ENCODE results near the gene ZNF787.

ZNF787 gene

DNA sequence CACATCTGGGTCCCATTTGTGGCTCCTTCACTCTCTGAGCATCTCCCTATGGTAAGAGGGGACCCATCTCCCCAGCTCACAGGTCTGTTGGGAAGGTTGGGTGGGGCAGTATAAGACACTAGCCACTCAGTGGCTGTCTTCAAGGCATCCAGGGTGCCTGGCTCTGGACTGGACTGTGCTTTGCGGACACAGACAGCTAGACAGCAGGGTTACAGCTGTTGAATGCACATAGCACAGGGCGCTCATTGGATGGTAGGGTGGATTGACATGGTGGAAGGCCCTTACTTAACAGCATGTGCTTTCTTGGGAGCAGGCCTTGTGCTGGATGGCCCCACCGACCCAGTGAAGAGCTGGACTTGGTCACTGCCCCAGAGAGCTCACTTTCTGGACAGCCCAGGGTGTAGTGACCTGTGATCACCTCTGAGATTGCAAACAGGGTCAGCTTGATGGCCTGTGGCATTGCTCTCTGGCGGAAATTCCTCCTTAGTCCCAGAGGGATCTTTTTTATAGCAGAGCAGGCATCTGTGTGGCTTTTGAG, 21.9 kb upstream of the ZNF787 start:
- DNase-seq: no peak

GRCh38 chr19:56142087-56142787, 21.1 kb upstream of the ZNF787 start:
- DNase-seq: peak in 1 of 14 donors; percentile 1

DNA sequence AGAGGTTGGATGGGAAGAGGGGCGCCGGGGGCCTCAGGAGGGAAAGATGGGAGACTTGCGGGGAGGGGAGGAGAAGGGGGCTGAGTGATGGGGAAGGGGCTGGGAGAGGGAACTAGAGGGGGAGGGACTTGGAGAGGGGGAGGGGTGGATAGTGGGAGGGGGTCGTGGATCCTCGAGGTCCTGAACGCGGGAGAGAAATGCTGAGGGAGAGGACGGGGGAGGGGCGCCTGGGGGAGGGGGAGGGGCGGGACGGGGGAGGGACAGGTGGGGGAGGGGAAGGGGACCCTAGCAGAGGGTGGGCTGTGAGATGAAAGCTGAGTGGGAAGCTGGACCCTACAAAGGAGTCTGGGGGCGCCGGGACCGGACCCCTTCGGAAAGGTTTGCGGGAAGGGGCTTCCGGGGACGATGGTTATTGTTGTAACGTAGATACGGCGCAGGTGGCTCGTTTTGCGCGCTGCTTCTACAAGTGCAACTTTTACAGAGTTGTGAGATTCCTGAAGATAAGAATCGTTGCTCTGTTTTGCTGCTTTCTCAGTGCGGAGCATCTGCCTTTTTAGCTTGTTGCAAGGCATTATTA, 20.4 kb upstream of the ZNF787 start:
- peak in 1 of 14 donors; percentile 34 for DNase-seq

DNA sequence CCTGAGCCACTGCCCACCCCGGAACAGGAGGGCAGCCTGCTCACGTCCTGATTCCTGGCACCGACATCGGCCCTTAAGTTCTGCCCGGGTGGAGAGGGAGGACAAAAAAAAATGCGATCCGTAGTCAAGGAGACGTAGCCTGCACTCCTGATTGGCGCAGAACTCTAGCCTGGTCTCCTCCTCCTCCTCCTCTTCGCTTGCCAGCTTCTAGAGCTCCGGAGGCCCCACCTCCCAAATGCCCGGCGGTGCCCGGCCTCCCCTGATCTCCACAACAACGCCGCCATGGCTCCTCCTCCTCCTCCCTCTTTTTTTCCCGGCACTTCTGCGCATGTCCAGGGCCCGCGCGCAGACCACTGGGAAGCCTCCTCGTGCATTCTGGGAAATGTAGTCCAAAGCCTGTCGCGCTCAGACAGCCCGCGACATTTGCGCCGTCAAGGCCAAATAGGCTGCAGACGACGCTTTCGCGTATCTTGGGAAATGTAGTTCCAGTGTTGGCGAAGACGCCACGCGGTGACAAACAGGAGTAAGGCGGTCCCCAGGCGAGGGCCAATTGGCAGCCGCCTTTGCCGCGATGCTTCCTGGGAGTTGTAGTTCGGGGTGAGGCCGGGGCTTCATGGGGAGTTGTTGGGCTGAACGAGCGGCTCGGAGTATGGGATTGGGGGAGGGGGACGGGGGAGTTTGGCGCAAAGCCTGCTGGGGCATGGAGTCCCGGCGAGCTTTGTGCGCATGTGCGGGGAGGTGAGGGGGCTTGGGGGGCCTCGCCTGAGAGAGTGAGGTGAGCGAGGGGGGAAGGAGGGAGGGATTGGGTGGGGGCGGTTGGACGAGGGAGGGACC, 19.7 kb upstream of the ZNF787 start, which contains the start of gene ZNF444:
TSS of gene ZNF444 (plus strand) at position 705 of the 834 bp plus-strand sequence. CDS start 5,625 bp downstream, outside the sequence.
- peak; percentile 89 to 100 (median 99) for DNase-seq

DNA sequence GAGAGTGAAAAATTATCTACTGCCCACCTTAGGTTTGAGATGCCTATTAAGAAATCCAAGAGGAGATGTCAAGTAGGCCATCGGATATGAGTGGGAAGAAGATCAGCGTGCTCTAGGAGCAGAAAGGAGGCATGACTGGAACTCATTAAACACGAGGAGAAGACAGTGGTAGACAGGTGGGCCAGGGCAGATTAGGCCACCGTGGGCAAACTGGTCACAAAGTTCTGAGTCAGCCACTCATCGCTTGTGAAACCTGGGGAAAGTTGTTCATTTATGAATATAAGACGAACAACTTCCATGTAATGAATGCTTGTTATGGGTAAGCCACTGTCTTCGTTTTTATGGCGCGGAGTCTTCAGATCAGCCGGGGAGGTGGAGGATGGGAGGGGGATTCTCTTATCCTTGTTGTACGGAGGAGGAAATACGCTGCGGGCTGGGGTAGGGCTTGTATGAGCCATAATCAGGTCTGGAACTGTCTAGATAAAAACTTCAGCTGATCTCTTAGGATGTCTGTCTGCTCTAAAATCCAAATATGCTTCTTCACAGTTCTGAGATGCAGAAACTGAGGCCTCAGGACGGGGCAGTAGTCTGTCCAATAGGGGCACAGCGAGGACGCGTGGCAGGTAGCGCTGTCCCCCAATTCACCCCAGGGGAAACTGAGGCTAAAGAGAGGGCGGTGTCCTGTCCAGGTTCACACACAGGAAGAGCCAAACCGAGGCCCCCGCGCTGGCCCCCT, 18.9 kb upstream of the ZNF787 start:
- DNase-seq: no peak

DNA sequence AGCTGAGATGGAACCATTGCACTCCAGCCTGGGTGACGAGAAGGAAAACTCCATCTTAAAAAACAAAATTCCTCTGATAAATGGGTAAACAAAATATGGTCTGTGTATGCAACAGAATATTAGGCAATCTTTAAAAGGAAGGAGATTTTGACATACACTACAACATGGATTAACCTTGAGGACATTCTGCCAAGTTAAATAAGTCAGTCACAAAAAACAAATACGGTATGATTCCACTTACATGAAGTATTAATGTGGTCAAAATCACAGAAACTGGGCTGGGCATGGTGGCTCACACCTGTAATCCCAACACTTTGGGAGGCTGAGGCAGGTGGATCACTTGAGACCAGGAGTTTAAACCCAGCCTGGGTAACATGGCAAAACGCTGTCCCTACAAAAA, 17.0 kb upstream of the ZNF787 start:
- no peak for DNase-seq

DNA sequence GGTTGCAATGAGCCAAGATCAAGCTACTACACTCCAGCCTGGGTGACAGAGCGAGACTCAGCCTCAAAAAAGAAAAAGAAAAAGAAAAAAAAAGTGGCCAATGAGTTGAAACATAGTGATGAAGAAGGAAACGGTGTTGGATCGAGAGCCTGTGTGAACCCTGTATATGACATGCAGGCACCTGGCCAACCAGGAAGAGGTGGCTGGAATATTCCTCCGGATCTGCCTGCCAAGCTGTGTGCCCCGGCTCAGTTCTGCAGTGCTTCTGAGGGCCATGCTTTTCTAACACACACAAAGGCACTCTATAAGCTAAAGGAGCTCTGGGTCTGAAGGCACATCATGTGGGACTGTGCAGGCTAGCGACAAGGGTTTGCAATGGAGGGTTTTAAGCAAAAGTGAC, 16.3 kb upstream of the ZNF787 start:
- DNase-seq: no peak

DNA sequence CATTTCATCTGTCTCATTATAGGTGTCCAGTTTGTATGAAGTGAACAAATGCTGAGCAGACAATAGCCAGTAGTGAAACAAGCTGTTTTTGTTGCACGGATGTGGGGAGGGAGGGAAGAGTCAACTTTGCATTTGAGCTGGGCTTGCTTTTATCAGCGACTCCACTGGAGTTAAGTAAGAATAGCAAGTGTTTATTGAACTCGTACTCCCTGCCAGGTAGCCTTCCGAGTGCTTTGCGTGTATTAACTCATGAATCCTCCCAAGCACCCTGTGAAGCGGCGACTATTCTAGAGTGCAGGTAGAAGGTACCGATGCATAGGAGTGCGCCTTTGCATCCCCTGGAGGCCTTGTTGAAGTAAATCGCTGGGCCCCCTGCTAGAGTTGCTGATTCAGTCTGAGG, 15.3 kb upstream of the ZNF787 start:
- no peak for DNase-seq

GRCh38 chr19:56134654-56134921, 13.5 kb upstream of the ZNF787 start:
- DNase-seq: no peak

DNA sequence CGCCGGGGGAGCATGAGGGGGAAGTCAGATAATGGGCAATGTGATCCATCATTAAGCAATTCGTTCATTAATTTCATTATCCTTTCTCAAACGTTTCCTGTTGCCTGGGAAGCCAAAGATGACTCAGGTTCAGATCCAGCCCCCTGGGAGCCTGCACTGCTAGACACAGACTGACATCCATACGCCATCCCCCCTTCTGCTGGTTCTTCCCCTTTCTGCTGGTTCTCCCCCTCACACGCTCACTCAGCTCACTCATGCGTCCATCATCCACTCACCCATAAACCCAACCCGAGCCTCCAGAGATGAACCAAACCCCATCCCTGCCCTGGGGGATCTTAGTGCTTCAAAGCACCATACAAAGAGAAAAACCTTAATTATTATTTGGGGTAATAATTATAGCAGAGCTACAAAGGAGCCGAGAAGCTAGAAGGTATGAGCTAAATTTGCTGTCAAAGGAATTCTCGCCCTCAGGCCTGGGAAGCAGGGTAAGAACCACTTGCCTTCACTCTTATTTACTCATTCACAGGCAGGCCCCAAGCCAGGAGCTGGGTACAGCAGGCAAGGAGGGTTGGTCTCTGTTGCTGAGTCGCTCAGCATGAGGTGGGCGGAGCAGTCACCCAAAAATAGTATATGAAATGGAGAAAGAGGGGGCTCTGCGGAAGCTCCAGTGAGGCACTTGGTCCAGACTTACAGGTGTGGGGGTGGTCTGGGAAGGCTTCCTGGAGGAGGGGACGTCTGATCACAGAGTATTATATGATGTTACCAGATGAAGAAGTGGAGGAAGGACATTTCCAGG, 13.0 kb upstream of the ZNF787 start:
- no peak for DNase-seq

- no peak for DNase-seq
These were observed 11.3 kb upstream of the ZNF787 start for GRCh38 chr19:56132316-56132822.

DNA sequence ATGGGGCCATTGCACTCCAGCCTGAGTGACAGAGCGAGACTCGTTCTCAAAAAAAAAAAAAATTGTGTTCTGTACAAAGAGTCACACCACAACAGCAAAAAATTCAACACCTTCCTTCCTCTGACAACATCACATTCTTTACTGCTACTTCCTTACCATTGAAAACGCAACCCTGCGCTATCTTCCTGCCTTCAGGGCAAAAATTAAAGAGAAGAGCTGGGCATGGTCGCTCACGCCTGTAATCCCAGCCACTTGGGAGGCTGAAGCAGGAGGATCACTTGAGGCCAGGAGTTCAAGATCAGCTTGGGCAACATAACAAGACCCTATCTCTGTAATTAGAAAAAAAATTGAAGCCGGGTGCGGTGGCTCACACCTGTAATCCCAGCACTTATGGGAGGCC, 10.6 kb upstream of the ZNF787 start:
- no peak for DNase-seq

GRCh38 chr19:56130006-56130405, 8.9 kb upstream of the ZNF787 start:
- no peak for DNase-seq

GRCh38 chr19:56126983-56127780, 6.1 kb upstream of the ZNF787 start:
- no peak for DNase-seq

DNA sequence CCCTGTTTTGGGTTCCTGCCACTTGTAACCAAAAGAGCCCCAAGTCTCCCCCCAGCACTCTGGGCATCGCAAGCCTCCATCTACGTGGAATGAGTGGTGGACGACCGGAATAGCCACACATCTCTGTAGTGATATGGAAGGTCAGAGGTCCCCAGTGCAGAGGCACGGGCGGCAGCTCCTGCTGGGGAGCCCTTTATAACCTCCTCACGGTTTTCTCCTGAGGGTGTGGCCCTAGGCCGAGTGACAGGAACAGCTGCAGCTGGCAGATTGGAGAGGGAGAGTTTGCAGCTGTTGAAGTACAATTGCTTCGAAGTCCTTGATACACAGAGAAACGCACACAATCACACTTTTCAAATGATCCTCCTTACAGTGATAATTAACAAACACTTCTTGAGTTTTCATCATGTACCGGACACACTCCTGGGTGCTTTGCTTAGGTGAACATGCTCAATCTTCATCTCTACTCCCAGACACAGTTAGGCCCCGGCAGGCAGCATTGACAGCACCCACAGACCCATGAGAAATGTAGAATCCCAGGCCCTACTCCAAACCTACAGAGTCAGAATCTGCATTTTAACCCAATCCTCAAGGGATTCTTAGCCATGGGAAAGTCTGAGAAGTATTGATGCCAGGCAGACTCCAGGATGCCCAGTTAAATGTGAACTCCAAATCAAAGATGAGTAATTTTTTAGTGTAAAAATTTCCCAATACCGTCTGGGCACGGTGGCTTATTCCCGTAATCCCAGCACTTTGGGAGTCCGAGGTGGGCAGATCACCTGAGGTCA, 4.9 kb upstream of the ZNF787 start:
- no peak for DNase-seq

DNA sequence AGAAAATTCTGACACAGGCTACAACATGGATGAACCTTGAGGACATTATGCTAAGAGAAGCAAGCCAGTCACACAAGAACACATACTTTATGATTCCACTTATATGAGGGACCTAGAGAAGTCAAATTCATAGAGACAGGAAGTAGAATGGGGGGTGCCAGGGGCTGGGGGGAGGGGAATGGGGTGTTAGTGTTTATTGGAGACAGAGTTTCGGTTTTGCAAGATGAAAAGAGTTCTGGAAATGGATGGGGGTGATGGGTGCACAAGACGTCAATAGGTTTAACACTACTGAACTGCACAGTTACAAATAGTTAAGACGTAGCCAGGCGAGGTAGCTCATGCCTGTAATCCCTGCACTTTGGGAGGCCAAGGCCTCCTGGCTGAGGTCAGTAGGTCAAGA, 3.5 kb upstream of the ZNF787 start:
- DNase-seq: no peak

DNA sequence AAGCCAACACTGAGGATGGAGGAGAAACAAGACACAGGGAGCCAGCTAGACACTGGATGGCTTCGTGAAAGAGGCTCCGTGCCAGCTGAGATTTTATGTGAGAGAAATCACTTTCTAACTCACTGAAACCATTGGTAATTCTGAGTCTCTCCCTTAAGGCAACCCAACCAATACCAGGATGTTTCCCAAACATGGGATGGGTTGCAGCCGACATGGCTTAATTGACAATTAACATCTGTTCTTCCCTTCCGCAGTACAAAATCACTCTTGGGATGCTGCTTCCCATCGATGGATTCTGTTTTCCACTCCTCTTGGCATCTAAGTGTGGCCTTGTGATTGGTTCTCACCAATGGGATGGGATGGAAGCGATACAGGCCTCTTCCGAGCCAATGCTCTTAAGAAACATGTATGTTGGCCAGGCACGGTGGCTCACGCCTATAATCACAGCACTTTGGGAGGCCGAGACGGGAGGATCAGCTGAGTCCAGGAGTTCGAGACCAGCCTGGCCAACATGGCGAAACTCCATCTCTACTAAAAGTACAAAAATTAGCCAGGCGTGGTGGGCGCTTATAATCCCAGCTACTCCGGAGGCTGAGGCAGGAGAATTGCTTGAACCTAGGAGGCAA, 2.3 kb upstream of the ZNF787 start:
- DNase-seq: no peak

- peak in 12 of 14 donors; percentile 20 to 91 (median 68) for DNase-seq
These were observed 520 bp downstream of the ZNF787 start for GRCh38 chr19:56120371-56121179.

GRCh38 chr19:56120002-56120370, 1.1 kb downstream of the ZNF787 start:
- no peak for DNase-seq
